CD4-positive, alpha-beta T cell treated with Interleukin-10 for 1 hour (primary cell): ENCODE data around the gene NRARP.

ENCODE experiments used
- DNase-seq: peaks from one replicate; pipeline ENCODE4 v3.0.0-alpha.2; 2020

NRARP gene

GRCh38 chr9:137255448-137256114, 46.5 kb downstream of the NRARP start:
- DNase-seq = no peak

GRCh38 chr9:137254624-137255447, 47.2 kb downstream of the NRARP start, which contains the start of gene NELFB:
Gene NELFB (plus strand): TSS chr9:137255327.
- DNase-seq = peak; percentile 96

DNA sequence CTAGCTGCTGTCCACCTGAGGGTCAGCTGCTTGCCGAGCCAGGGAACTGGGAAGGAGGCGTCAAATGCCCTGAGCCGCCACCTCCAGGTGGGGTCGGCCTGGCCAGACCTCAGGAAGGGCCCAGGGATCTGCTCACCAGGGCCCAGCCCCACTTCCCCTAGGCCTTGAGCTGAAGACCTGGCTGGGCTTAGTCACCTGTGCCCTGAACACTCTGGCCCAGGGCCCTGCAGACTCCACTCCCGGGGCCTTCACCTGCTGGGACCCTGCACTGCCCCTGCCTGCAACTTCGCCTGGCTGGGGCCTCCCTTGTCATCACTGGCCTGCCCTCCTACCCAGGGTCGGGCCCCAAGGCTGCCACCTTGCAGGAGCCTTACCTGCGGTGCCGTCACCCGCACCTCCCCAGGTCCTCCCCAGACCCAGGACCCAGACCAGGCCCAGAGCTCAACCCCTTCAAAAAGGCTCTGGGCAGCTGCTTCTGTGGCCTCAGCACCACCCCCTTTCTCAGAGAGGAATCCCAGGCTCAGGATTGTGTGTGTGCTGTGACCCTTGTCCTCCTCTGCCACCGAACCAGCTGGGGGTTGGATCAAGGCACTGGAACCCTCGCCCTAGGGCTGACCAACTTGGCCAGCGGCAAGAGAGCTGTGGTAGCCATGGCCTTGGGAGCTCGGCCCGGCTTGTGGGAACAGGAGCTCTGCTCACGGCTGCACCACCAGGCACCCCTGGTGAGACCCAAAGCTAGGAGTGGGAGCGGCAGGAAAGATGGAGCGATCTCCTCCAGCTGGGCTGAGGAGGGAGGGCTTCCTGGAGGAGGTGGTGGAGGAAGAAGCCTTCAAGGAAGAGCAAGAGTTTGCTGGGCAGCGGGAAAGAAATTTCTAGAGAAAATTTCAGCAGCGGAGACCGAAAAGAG, 48.1 kb downstream of the NRARP start:
- DNase-seq = no peak

DNA sequence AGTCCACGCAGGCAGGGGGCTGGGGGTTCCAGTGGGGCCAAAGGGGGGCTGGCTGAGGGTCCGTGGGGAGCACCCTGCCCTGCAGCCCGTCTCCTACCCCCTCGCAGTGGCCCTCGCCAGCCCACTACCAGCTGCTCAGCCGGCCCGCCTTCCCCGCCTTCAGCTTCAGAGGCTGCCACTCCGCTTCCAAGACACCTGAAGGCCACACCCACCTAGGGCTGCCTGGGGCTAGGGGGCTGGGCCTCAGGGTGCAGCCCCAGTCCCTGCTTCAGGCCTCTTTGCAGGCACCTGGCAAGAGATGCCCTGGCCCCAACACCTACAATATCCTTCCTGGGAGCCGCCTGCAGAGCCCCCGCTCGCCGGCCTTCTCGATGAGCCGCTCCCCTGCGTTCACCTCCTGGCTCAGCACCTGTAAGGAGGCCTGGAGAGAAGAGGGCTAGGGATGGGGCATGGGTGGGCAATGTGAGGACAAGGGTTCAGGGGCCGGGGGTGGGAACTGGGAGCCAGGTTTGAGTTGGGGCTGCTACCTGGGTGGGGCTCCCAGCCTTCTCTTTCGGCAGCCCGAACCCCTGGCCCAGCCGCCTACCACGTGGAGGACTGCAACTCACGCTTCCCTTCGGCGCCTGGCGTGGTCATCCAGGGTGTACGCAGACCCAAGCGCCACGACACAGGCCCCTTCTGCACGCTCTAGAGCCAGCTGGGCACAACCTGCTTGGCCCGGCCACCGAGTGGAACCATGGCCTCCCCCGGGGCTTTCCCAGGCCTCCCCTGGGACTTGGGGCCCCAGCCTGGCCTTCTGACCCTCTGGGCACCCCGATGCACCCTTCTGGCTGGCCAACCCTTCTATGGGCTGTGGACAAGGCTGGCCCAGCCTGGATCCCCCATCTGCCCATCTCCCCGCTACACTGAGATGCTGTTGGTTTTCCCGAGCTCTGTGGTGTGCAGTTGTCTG, 49.2 kb downstream of the NRARP start:
- DNase-seq = no peak

GRCh38 chr9:137251490-137252268, 50.4 kb downstream of the NRARP start:
- DNase-seq = no peak

DNA sequence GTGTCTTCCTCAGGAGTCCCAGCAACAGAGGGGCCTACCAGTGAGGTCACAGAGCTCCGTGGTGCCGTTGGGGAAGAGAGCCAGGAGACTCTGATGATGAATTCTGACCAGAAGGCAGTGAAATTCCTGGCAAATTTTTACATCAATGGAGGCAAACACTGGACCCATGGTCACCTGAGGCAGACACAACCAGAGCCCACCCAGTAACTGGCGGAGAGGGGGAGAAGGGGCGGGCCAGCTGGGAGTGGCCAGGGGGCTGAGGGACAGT, 50.9 kb downstream of the NRARP start, which contains the start of gene STPG3:
Gene STPG3, plus strand, starts transcription at position 93 of the 268 bp plus-strand sequence. Its CDS starts 1 bp downstream, at position 94.
- no peak for DNase-seq

GRCh38 chr9:137250329-137251193, 51.5 kb downstream of the NRARP start:
- DNase-seq = no peak
